SW480 (cell line): ENCODE results near the gene LRIT2.
"Not testable (repeated sequence)": the region's sequence is repeated elsewhere in the genome, so short reads cannot be mapped to it uniquely, and the experiment has no call there.

ENCODE experiments used
- DNase-seq: peaks from one replicate; pipeline ENCODE4 v3.0.0-alpha.2; 2016; ENCODE audit warnings: low spot score

LRIT2 gene

DNA sequence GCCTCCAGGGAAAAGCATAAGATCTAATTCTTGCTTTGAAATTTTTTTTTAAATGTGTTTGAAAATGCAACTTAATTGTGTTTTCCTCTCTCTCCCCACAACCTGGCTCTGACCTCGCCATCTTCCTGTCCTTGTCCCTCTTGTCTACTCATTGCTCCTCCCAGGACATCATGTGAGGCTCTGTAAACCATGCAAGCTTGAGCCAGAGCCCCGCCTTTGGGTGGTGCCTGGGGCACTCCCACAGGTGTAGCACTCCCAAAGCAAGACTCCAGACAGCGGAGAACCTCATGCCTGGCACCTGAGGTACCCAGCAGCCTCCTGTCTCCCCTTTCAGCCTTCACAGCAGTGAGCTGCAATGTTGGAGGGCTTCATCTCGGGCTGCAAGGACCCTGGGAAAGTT, 40.8 kb downstream of the LRIT2 start:
- peak; percentile 19 for DNase-seq

DNA sequence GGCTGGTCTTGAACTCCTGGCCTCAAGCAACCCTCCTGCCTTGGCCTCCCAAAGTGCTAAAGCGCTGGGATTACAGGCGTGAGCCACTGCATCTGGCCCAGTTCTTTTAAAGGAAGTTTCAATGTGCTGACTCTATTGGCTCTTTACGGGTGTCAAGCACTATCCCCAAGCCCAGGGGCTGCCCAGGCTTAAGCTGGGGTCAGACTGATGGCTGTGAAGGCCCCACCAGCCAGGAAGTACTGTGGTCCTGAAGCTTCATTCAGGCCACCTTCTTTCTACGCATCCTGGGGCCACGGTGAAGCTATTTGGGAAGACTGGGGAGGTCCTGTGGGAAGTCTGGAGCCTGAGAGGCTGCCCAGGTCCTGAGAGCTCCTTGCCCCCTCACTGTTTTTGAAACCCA, 43.7 kb downstream of the LRIT2 start:
- DNase-seq: no peak

DNA sequence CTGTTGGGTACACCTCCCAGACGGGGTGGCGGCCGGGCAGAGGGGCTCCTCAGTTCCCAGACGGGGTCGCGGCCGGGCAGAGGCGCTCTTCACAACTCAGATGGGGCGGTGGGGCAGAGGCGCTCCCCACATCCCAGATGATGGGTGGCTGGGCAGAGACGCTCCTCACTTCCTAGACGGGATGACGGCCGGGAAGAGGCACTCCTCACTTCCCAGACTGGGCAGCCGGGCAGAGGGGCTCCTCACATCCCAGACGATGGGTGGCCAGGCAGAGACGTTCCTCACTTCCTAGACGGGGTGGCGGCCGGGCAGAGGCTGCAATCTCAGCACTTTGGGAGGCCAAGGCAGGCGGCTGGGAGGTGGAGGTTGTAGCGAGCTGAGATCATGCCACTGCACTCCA, 45.0 kb downstream of the LRIT2 start:
- DNase-seq: not testable (repeated sequence)

GRCh38 chr10:84179059-84179710, 46.2 kb downstream of the LRIT2 start:
- DNase-seq: peak; percentile 13

- no peak for DNase-seq
Measured at GRCh38 chr10:84178160-84178609, 47.2 kb downstream of the LRIT2 start.

- no peak for DNase-seq
Measured at GRCh38 chr10:84177541-84178141, 47.7 kb downstream of the LRIT2 start.

DNA sequence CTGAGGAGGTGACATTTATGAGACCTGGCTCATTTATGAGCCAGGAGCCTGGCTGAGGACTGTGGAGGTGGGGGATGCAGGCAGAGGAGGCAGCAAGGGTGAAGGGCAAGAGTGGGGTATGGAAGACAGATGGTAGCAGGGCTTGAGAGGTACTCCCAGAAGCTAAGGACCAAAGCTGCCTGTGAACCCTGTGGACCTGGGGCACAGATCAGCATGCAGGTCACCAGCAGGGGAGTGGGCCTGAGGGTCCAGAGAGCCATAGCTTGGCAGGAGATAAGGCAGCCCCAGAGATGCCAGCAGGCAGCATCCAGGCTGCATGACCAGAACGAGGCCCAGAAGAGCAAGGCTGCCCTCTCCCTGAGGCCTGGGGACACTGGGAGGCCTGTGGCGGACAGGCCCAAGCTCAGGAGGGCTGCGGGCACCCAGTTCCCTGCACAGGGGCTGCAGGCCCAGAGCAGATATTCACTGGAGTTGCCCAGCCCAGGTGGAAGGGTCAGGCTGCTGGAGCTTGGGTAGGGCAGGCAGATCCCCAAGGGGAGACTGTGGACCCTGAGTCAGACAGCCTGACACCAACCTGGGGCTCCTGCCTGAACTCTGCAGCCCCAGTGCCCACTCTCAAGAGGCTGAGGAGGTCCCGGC, 48.4 kb downstream of the LRIT2 start:
- DNase-seq: no peak

DNA sequence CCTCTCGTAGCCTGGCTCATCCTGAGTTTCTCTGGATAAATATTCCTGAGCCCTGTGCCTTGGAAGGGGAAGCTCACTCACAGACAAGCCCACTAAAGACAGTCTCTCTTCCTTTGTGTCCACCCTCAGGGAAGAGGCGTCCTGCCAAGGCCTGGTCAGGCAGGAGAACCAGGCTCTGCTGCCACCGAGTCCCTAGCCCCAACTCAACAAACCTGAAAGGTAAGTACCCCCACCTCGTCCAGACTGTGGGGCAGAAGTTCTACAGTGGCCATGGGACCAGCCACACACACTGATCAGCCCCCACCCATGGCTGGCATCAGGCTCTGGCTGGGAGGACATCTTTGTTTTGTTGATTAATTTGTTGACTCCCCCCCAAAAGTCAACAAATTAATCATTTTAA, 49.0 kb downstream of the LRIT2 start:
- no peak for DNase-seq

DNA sequence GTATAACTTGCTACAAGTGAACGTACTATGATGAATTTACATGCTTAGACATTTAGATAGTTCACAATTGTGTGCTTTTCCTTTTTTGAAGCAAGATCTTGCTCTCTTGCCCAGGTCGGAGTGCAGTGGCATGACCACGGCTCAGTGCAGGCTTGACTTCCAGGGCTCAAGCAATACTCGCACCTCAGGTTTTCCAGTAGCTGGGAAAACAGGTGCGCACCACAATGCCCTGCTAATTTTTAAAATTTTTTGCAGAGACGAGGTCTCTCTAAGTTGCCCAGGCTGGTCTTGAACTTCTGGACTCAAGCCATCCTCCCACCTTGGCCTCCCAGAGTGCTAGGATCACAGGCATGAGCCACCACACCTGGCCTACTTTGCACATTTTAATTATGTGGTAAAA, 49.9 kb downstream of the LRIT2 start:
- no peak for DNase-seq

GRCh38 chr10:84173501-84173929, 51.8 kb downstream of the LRIT2 start, which contains the start of gene GPR15LG:
GPR15LG (plus strand) TSS chr10:84173801; CDS start chr10:84173852, 51 bp downstream.
- no peak for DNase-seq

GRCh38 chr10:84172467-84173356, 52.6 kb downstream of the LRIT2 start:
- no peak for DNase-seq

DNA sequence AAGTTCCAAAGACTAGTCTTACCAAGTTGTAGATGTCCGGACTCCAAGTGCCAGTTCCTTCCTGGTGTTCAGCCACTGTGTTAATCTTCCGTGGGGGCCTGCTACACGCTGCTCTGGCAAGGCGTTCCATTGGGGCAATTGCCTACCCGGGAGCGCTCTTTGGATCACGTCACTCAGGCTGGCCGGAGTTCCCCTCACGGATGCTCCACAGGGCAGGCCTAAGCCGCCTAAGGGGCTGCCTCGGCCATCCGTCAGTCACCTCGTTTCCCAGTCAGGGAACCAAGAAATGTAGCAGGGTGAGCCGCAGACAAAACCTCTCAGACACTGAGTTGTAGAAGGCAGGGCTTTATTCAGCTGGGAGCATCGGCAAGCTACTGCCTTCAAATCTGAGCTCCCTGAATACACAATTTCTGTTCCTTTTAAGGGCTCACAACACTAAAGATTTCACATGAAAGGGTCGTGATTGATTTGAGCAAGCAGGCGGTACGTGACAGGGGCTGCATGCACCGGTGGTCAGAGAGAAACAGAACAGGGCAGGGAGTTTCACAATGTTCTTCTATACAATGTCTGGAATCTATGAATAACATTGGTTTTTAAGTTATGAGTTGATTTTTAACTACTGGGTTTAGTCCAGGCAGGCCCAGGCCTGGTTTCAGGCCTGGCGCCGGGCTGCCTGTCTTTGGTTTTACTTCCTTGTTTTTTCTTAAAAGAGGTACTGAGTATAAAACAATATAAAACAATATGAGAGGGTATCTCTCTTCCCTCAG, 53.5 kb downstream of the LRIT2 start:
- not testable (repeated sequence) for DNase-seq

DNA sequence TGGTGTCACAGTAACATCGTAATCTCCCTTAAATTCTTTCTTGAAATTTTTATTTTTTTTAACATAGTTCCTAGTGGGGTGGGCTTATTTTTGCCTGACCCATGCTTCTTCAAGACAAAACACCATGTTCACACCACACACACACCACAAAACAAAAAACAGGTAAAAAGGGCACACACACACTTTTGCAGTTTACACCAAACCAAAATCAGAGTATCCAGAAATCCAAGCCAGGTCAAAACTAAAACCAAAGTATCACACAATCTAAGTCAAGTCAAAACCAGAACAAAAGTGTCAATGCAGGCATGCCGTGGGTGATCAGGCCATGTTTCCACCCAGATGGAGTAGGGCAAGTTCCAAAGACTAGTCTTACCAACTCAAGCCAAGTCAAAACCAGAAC, 54.1 kb downstream of the LRIT2 start:
- DNase-seq: not testable (repeated sequence)
